ENCODE measurements around the gene CCNG2.

Gene CCNG2, protein sequence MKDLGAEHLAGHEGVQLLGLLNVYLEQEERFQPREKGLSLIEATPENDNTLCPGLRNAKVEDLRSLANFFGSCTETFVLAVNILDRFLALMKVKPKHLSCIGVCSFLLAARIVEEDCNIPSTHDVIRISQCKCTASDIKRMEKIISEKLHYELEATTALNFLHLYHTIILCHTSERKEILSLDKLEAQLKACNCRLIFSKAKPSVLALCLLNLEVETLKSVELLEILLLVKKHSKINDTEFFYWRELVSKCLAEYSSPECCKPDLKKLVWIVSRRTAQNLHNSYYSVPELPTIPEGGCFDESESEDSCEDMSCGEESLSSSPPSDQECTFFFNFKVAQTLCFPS

DNA sequence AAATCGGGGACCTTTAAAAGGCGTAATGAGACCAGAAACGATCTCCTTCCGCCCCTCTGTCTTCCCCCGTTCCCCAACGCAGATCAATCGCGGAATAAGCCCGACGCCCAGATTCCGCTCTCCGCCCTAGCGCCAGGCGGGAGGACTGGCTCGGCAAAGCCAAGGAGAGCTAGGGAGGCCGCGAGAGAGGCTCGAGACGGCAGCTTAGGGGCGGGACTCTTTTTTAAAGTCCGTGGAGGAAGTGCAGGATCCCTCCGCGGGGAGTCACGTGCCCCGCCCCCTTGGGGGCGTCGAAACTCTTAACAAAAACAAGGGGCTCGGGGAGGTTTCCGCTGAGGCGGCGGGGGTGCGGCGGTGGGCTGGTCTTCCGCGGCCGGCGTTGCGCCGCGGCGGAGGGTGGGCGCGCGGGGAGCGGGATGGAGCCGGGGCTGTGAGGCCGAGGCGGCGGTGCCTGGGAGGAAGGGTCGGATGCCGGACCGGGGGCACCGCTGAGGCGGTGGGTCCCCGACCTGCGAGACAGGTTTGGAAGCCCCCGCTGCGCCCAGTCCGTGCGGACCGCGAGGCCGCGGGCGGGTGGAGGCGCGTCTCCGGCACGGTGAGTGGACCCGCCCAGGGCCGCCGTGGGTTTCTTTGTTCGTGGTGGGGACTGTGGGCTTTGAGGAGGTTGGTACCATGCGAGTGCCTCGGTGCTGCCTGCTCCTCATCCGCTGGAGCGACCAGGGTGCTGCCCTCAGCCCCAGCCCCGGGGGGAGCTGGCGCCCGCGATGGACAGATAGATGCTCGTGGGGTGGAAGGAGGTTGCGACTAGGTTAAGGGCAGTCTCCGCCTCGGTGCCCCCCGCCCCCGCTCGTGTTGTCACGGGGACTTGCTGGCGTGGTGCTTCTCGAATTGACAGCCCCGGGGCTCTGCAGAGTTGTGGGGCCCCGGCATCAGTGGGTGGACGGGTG is at the start of gene CCNG2:
TSS of gene CCNG2 (plus strand) at position 296 of the 947 bp plus-strand sequence. CDS start 1,326 bp downstream, outside the sequence.
- H3K27ac ChIP-seq, result peak within 1 kb of the TSS; percentile 81
- TF ChIP-seq, protein P1, sequence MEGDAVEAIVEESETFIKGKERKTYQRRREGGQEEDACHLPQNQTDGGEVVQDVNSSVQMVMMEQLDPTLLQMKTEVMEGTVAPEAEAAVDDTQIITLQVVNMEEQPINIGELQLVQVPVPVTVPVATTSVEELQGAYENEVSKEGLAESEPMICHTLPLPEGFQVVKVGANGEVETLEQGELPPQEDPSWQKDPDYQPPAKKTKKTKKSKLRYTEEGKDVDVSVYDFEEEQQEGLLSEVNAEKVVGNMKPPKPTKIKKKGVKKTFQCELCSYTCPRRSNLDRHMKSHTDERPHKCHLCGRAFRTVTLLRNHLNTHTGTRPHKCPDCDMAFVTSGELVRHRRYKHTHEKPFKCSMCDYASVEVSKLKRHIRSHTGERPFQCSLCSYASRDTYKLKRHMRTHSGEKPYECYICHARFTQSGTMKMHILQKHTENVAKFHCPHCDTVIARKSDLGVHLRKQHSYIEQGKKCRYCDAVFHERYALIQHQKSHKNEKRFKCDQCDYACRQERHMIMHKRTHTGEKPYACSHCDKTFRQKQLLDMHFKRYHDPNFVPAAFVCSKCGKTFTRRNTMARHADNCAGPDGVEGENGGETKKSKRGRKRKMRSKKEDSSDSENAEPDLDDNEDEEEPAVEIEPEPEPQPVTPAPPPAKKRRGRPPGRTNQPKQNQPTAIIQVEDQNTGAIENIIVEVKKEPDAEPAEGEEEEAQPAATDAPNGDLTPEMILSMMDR (IDR thresholded peaks at IDR 0.05), result no peak
- TF ChIP-seq ZFX (IDR thresholded peaks at IDR 0.05; ENCODE audit: borderline replicate concordance), result no peak

DNA sequence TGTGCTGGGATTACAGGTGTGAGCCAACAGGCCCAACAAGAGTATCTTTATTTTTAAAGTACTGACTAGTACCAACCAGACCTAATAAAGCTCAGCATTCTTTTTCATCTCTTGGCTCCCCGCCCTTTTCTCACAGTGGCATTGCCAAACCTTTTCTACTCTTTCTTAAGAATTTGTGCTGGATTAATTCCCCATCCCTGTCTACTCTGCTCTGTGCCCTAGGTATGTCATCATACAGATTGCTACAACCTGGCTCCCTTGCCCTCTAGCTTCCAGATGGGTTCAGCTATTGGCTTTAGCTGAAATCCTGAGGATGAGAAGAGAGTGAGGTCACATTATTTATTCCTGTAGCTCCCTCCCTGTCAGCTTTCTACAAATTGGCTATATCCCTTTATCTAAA is 46.3 kb upstream of the CCNG2 start:
- TF ChIP-seq, protein P1 (IDR thresholded peaks at IDR 0.05), result no peak
- TF ChIP-seq ZFX (IDR thresholded peaks at IDR 0.05; ENCODE audit: borderline replicate concordance), result no peak

DNA sequence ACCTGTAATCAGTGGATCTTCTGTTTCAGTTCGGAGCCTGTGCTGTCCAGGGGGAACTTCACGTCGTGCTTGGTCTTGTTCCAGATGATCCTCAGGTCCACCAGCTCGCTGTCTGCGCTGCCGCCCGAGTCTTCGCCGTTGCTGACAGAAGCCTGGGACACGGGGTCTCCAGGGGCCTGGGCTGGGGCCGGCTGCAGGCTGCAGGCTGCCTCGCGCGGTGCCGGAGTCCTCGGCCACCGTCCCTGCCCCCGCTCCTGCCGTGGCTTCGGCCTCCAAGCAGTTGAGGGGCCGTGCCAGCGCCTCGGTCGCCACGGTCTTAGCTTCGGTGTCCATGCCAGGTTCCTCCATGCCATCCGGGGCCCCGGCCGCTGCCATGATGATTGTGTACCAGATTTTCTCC is 43.9 kb upstream of the CCNG2 start:
- TF ChIP-seq, protein P1 (IDR thresholded peaks at IDR 0.05), result no peak
- no peak overlapping the region for H3K27ac ChIP-seq

More for the DNA sequence above, 46.3 kb upstream of the CCNG2 start:
- H3K27ac ChIP-seq, result no peak overlapping the region

DNA sequence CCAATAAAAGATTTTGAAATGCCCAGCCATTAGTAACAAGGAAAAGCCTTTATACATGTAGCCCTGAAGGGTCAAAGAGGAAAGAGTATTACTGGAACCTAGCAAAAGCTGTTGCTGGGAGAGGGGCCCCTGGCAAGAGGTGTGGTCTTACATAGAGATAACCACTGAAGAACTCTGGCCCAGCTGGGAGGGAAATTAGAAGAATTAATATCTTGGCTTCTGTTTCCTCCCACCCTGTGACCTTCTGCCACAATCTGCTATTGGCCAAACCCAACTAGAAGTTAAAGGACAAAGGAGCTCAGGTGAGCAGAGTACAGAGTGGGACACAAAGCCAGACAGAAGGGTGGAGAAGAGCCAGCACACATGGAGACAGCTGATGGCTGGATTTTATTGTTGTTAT is 39.3 kb upstream of the CCNG2 start:
- H3K27ac ChIP-seq, result no peak overlapping the region
- TF ChIP-seq, protein P1 (IDR thresholded peaks at IDR 0.05), result no peak
- TF ChIP-seq ZFX (IDR thresholded peaks at IDR 0.05; ENCODE audit: borderline replicate concordance), result no peak

DNA sequence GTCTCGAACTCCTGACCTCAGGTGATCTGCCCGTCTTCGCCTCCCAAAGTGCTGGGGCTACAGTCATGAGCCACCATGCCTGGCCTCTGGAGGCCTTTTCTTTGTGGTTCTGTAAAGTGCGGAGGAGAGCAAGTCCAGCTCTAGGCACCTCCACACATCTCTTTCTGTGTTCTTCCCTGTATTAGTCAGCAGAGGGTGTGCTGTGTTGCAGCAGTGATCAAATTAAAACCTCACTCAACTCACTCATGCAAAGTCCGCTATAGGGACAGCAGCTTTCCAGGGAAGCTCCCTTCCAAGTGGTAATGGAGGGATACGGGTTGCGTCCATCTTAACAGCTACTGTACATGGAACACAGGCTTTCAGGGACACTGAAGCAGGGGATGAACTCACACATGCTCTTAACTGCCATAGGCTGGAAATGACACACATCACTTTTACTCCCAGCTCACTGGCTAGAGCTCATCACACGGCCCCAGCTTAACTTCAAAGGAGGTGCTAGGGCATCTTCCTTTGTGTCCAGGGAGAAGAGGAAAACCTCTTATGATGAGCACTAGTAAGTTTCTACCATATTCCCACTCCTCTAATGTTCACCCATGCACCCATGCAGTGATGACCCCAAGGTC is 36.0 kb upstream of the CCNG2 start:
- no peak overlapping the region for H3K27ac ChIP-seq
- TF ChIP-seq ZFX (IDR thresholded peaks at IDR 0.05; ENCODE audit: borderline replicate concordance), result no peak
- TF ChIP-seq, protein P1 (IDR thresholded peaks at IDR 0.05), result no peak

DNA sequence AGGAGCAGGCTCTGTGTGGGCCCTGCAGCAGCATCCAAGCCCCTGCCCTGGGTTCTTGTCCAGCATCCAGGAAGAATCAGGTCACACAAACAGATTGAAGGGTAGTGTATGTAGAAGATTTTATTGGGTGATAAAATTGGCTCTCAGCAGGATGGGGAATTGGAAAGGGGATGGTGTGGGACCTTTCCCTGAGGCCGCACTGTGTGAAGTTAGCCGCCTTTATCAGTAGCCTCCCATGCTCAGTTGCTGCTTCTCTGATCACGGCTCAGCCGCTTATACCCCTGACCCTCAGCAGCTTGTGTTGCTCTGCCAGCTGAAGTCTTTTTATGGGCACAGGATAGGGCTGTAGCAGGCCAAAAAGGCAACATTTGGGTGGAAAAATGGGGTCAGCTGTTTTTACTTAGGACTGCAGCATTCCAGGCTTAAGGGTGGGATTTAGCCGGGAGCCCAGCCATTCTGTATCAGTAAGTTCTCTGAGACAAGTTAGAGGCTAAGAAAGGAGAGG is 35.2 kb upstream of the CCNG2 start:
- H3K27ac ChIP-seq, result no peak overlapping the region
- TF ChIP-seq, protein P1 (IDR thresholded peaks at IDR 0.05), result no peak
- TF ChIP-seq ZFX (IDR thresholded peaks at IDR 0.05; ENCODE audit: borderline replicate concordance), result no peak

Measured in 22Rv1 (cell line).